Measurements from ENCODE around the gene SPINK2. TPM values are rescaled to one million over a fixed set of nuclear protein-coding genes. Genes with fewer than 3 reads are reported as not detected.
A peak's percentile ranks its signal among the peaks of the same experiment; 100 is the strongest.

SPINK2 gene
- total RNA-seq (1 to 10 TPM in 4 of 5 experiments, under 1 TPM in 1; 0.99 to 5.8 (median 4.4) TPM), polyA plus RNA-seq (10 to 100 TPM; 15.3 to 32.8 TPM), total RNA-seq (0.40 reads per million)

GRCh38 chr4:56821381-56822243, at the start of gene SPINK2:
TSS of gene SPINK2 (minus strand) at chr4:56821701. CDS start at chr4:56821662, 39 bp downstream.
- peaks cover 12 to 17% of the 10 kb centered on the region in 2 donors for H3K4me1 ChIP-seq (ENCODE audit: control insufficient read depth in 2 of 2, insufficient read depth in 2 of 2, low read length in 2 of 2)
- Mint-ChIP-seq H3K4me3 (peak within 1 kb of the TSS; percentile 44 to 86 (median 80)), H3K27me3 (peaks cover 0 to 56% (median 0%) of the 10 kb centered on the region in 5 donors), H3K4me1 (peaks cover 16 to 41% (median 35%) of the 10 kb centered on the region in 7 donors), H3K9me3 (peaks cover 0 to 7% (median 0%) of the 10 kb centered on the region in 11 donors), H3K36me3 (peaks cover 0 to 8% (median 0%) of the 10 kb centered on the region in 5 donors), H3K27ac (peak within 1 kb of the TSS in 6 of 9 donors; percentile 57 to 79 (median 71))
- ChIA-PET CTCF (no interaction called here), POLR2A (interaction anchor here (1.1 kb wide), 1 partner anchor 434 kb away, joined by 3 read pairs; the partner anchor contains the start of gene AASDH)
- no peaks in the 10 kb centered on the region for H3K9me3 ChIP-seq (ENCODE audit: control insufficient read depth in 2 of 3, low read length in 3 of 3)
- DNase-seq (peak; percentile 49 to 76 (median 68)), ATAC-seq (peak; percentile 95)
- intact Hi-C loops (cut with micrococcal nuclease) = loop anchor here (1.0 to 5.0 kb wide), 8 partner anchors 9 to 434 kb away; partner anchors contain the start of genes AASDH (in 1 of the 2), NOA1 (in 1 of the 2), POLR2B (in 1 of the 2) and PPAT (in 1 of the 2)
- H3K4me3 ChIP-seq (ENCODE audit: low read length) = peak within 1 kb of the TSS; percentile 68
- H3K27me3 ChIP-seq (ENCODE audit: control insufficient read depth in 2 of 2, insufficient read depth in 2 of 2, low read length in 2 of 2) = no peaks in the 10 kb centered on the region
- H3K27ac ChIP-seq (ENCODE audit: low read depth, low read length) = no peak within 1 kb of the TSS
- no peaks in the 10 kb centered on the region for H3K36me3 ChIP-seq (ENCODE audit: control insufficient read depth in 2 of 3, insufficient read depth in 3 of 3, low read length in 3 of 3)

DNA sequence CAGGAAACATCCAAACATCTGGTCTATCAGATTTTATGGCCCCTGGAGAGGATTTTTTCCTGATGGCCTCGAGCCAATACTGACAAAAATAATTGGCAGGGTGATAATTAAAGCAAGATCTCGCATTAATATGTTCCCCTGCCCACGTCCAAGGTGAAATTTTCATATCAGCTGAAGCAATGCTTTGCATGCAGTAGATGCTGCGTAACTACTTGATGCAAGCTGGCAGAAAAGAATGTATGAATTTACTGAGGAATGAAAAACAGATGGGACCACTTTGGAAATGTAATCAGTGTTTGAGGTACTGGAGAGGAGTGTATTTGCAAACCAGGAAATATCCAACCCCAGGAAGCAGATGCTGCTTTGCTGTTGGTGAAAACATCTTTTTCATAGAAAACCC, 49.4 kb upstream of the SPINK2 start:
- Mint-ChIP-seq H3K4me3 (peak overlapping the region in 4 of 10 donors; percentile 32 to 57 (median 49)), H3K27ac (peak overlapping the region in 1 of 9 donors; percentile 1), H3K9me3 (no peaks in the 10 kb centered on the region), H3K27me3 (peaks cover 0 to 5% (median 0%) of the 10 kb centered on the region in 5 donors), H3K4me1 (peaks cover 0 to 10% (median 7%) of the 10 kb centered on the region in 7 donors), H3K36me3 (no peaks in the 10 kb centered on the region)
- no peak overlapping the region for H3K27ac ChIP-seq (ENCODE audit: low read depth, low read length)
- H3K4me3 ChIP-seq (ENCODE audit: low read length) = no peak overlapping the region
- peaks cover 0 to 6% of the 10 kb centered on the region in 2 donors for H3K4me1 ChIP-seq (ENCODE audit: control insufficient read depth in 2 of 2, insufficient read depth in 2 of 2, low read length in 2 of 2)
- intact Hi-C loops (cut with micrococcal nuclease) = no loop called here
- no peaks in the 10 kb centered on the region for H3K36me3 ChIP-seq (ENCODE audit: control insufficient read depth in 2 of 3, insufficient read depth in 3 of 3, low read length in 3 of 3)
- DNase-seq (no peak), ATAC-seq (no peak)
- no peaks in the 10 kb centered on the region for H3K9me3 ChIP-seq (ENCODE audit: control insufficient read depth in 2 of 3, low read length in 3 of 3)
- ChIA-PET POLR2A (interaction anchor here (0.6 kb wide), 1 partner anchor 329 kb away, joined by 3 read pairs; no protein-coding TSS in a partner anchor), CTCF (no interaction called here)
- H3K27me3 ChIP-seq (ENCODE audit: control insufficient read depth in 2 of 2, insufficient read depth in 2 of 2, low read length in 2 of 2) = no peaks in the 10 kb centered on the region

- Mint-ChIP-seq H3K27me3 (no peaks in the 10 kb centered on the region), H3K9me3 (no peaks in the 10 kb centered on the region), H3K4me1 (peaks cover 0 to 5% (median 0%) of the 10 kb centered on the region in 7 donors), H3K36me3 (no peaks in the 10 kb centered on the region), H3K4me3 (no peak overlapping the region), H3K27ac (no peak overlapping the region)
- ChIA-PET CTCF (no interaction called here), POLR2A (no interaction called here)
- no peaks in the 10 kb centered on the region for H3K27me3 ChIP-seq (ENCODE audit: control insufficient read depth in 2 of 2, insufficient read depth in 2 of 2, low read length in 2 of 2)
- intact Hi-C loops (cut with micrococcal nuclease) = no loop called here
- H3K9me3 ChIP-seq (ENCODE audit: control insufficient read depth in 2 of 3, low read length in 3 of 3) = no peaks in the 10 kb centered on the region
- H3K4me1 ChIP-seq (ENCODE audit: control insufficient read depth in 2 of 2, insufficient read depth in 2 of 2, low read length in 2 of 2) = no peaks in the 10 kb centered on the region
- peak; percentile 64 for ATAC-seq
- H3K36me3 ChIP-seq (ENCODE audit: control insufficient read depth in 2 of 3, insufficient read depth in 3 of 3, low read length in 3 of 3) = no peaks in the 10 kb centered on the region
- H3K4me3 ChIP-seq (ENCODE audit: low read length) = no peak overlapping the region
- DNase-seq = no peak
- H3K27ac ChIP-seq (ENCODE audit: low read depth, low read length) = no peak overlapping the region
Measured at GRCh38 chr4:56863441-56864139, 42.1 kb upstream of the SPINK2 start.

GRCh38 chr4:56861360-56861759, 39.9 kb upstream of the SPINK2 start:
- Histone ChIP-seq H3K4me3 (ENCODE audit: low read length) (no peak overlapping the region), H3K9me3 (ENCODE audit: control insufficient read depth in 2 of 3, low read length in 3 of 3) (no peaks in the 10 kb centered on the region), H3K4me1 (ENCODE audit: control insufficient read depth in 2 of 2, insufficient read depth in 2 of 2, low read length in 2 of 2) (no peaks in the 10 kb centered on the region), H3K27ac (ENCODE audit: low read depth, low read length) (no peak overlapping the region), H3K27me3 (ENCODE audit: control insufficient read depth in 2 of 2, insufficient read depth in 2 of 2, low read length in 2 of 2) (no peaks in the 10 kb centered on the region), H3K36me3 (ENCODE audit: control insufficient read depth in 2 of 3, insufficient read depth in 3 of 3, low read length in 3 of 3) (no peaks in the 10 kb centered on the region)
- Mint-ChIP-seq H3K27ac (no peak overlapping the region), H3K4me1 (peaks cover 0 to 5% (median 0%) of the 10 kb centered on the region in 7 donors), H3K36me3 (no peaks in the 10 kb centered on the region), H3K9me3 (no peaks in the 10 kb centered on the region), H3K27me3 (peaks cover 0 to 11% (median 0%) of the 10 kb centered on the region in 5 donors), H3K4me3 (no peak overlapping the region)
- ChIA-PET POLR2A (interaction anchor here (0.7 kb wide), 1 partner anchor 12 kb away, joined by 3 read pairs; no protein-coding TSS in a partner anchor), CTCF (no interaction called here)
- intact Hi-C loops (cut with micrococcal nuclease) = no loop called here
- ATAC-seq (no peak), DNase-seq (no peak)

GRCh38 chr4:56860781-56861180, 39.3 kb upstream of the SPINK2 start:
- H3K27me3 Mint-ChIP-seq = peaks cover 0 to 11% (median 0%) of the 10 kb centered on the region in 5 donors
- H3K36me3 ChIP-seq (ENCODE audit: control insufficient read depth in 2 of 3, insufficient read depth in 3 of 3, low read length in 3 of 3) = no peaks in the 10 kb centered on the region
- no peaks in the 10 kb centered on the region for H3K9me3 ChIP-seq (ENCODE audit: control insufficient read depth in 2 of 3, low read length in 3 of 3)
- no peaks in the 10 kb centered on the region for H3K4me1 ChIP-seq (ENCODE audit: control insufficient read depth in 2 of 2, insufficient read depth in 2 of 2, low read length in 2 of 2)
- peaks cover 0 to 5% (median 0%) of the 10 kb centered on the region in 7 donors for H3K4me1 Mint-ChIP-seq
- intact Hi-C loops (cut with micrococcal nuclease) = no loop called here
- no peak for ATAC-seq
- no peaks in the 10 kb centered on the region for H3K27me3 ChIP-seq (ENCODE audit: control insufficient read depth in 2 of 2, insufficient read depth in 2 of 2, low read length in 2 of 2)
- H3K27ac ChIP-seq (ENCODE audit: low read depth, low read length) = no peak overlapping the region
- ChIA-PET POLR2A (interaction anchor here (0.6 kb wide), 1 partner anchor 17 kb away, joined by 3 read pairs; no protein-coding TSS in a partner anchor), CTCF (no interaction called here)
- H3K27ac Mint-ChIP-seq = no peak overlapping the region
- DNase-seq = no peak
- no peaks in the 10 kb centered on the region for H3K9me3 Mint-ChIP-seq
- H3K4me3 Mint-ChIP-seq = no peak overlapping the region
- no peak overlapping the region for H3K4me3 ChIP-seq (ENCODE audit: low read length)
- H3K36me3 Mint-ChIP-seq = no peaks in the 10 kb centered on the region

DNA sequence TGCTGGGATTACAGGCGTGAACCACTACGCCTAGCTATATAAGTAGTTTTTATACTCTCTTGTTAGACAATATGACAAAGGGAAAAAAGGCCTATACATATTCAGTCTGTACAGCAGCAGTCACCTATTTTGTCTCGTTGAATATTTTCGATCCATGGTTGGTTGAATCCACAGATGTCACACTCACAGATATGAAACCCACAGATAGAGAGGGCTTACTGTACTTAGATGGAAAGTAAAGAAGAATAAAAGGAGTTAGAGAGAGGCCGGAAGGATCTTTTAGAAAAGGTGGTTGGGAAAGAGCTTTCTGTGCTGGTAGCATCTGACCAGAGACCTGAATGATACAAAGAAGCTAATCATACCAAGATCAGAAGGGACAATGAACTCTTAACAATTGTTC, 38.3 kb upstream of the SPINK2 start:
- DNase-seq (no peak), ATAC-seq (no peak)
- H3K27me3 ChIP-seq (ENCODE audit: control insufficient read depth in 2 of 2, insufficient read depth in 2 of 2, low read length in 2 of 2) = no peaks in the 10 kb centered on the region
- no peaks in the 10 kb centered on the region for H3K9me3 ChIP-seq (ENCODE audit: control insufficient read depth in 2 of 3, low read length in 3 of 3)
- Mint-ChIP-seq H3K27me3 (peaks cover 0 to 11% (median 0%) of the 10 kb centered on the region in 5 donors), H3K4me3 (no peak overlapping the region), H3K27ac (no peak overlapping the region), H3K9me3 (no peaks in the 10 kb centered on the region), H3K4me1 (peaks cover 0 to 5% (median 0%) of the 10 kb centered on the region in 7 donors), H3K36me3 (no peaks in the 10 kb centered on the region)
- no peaks in the 10 kb centered on the region for H3K36me3 ChIP-seq (ENCODE audit: control insufficient read depth in 2 of 3, insufficient read depth in 3 of 3, low read length in 3 of 3)
- no peaks in the 10 kb centered on the region for H3K4me1 ChIP-seq (ENCODE audit: control insufficient read depth in 2 of 2, insufficient read depth in 2 of 2, low read length in 2 of 2)
- H3K27ac ChIP-seq (ENCODE audit: low read depth, low read length) = no peak overlapping the region
- POLR2A ChIA-PET = no interaction called here
- intact Hi-C loops (cut with micrococcal nuclease) = no loop called here
- H3K4me3 ChIP-seq (ENCODE audit: low read length) = no peak overlapping the region
- CTCF ChIA-PET = no interaction called here

Measured in naive thymus-derived CD4-positive, alpha-beta T cell (primary cell).